Cardiac muscle cell (in vitro differentiated cells and primary cell): ENCODE results near the gene TMEM121. TPM values are rescaled to one million over a fixed set of nuclear protein-coding genes. Genes with fewer than 3 reads are reported as not detected.

Source experiments
- DNase-seq, 2 donors: peaks; one replicate each; pipeline versions ENCODE4 v3.0.0 to v3.0.0-alpha.2; 2010 to 2017; ENCODE audit warnings: low read depth in 1 of 2, low spot score in 1 of 2
- H3K27ac ChIP-seq: fragments of 200-600 bp; sonication (generic); 2 replicates; pipeline ENCODE4 v1.5.1; 2016
- H3K27me3 ChIP-seq: fragments of 200-600 bp; sonication (generic); 2 replicates; pipeline ENCODE4 v1.6.0; 2016; ENCODE audit warnings: control low read depth
- H3K36me3 ChIP-seq: fragments of 200-600 bp; sonication (generic); 2 replicates; pipeline ENCODE4 v1.5.1; 2016; ENCODE audit warnings: control low read depth
- H3K4me1 ChIP-seq: fragments of 200-600 bp; sonication (generic); 2 replicates; pipeline ENCODE4 v1.8.1; 2017; ENCODE audit warnings: low read depth, mild to moderate bottlenecking, mixed run types
- H3K4me3 ChIP-seq: fragments of 200-600 bp; sonication (generic); 2 replicates; pipeline ENCODE4 v1.5.1; 2016; ENCODE audit warnings: mild to moderate bottlenecking
- H3K9me3 ChIP-seq: fragments of 200-600 bp; sonication (generic); 2 replicates; pipeline ENCODE4 v1.5.1; 2017; ENCODE audit warnings: low read depth, mild to moderate bottlenecking, control low read depth
- polyA plus RNA-seq: library from polyadenylated mRNA; unstranded; fragments of >200 nt; fragmentation: Nextera tagmentation; extraction: Ambion mirVana; gene quantifications from 2 replicates; pipeline ENCODE4 v1.2.1, GENCODE V29; 2016
- total RNA-seq: library from RNA; depleted of rRNA; stranded (reverse); fragments of >200 nt; gene quantifications from 2 replicates; pipeline ENCODE4 v1.2.3, GENCODE V29; 2016
- TF ChIP-seq, protein P1 (sequence below): IDR thresholded peaks from 2 replicates; pipeline ENCODE4 v1.5.1; 2012; ENCODE audit warnings: low read depth, mild to moderate bottlenecking, low read length

TMEM121 gene
- total and polyA plus RNA-seq, 2 experiments from 2014 or later: 4.4 to 8.8 TPM

DNA sequence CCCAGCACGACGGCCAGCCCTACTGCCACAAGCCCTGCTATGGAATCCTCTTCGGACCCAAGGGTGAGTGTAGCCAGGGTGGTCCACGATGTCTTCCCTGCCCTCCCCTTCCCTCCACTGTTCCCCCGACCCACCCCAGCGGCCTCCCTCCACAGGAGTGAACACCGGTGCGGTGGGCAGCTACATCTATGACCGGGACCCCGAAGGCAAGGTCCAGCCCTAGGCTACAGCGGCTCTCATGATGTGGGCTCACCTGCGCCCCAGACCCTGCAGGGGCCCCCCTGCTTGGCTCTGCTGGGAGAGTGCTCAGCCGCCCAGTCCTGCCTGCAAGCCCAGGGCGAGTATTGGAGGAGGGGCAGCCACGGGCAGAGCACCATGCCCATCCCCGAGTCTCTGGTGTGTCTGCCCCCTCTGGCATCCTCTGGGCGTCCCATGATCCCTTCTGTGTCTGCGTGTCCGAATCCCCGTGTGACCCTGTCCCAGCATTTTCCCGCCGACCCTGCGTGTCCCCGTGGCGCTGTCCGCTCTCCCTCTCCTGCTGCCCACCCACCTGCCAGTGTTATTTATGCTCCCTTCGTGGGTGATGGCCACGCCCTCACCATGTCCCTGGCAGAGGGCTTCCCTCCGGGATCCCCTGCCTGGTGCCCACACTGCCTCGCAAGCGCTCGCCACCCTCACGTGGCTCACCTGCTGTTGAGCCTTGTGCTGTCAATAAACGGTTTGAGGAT is 46.8 kb upstream of the TMEM121 start:
- H3K4me1 ChIP-seq: peaks cover 61% of the 10 kb centered on the region
- TF ChIP-seq, protein P1, sequence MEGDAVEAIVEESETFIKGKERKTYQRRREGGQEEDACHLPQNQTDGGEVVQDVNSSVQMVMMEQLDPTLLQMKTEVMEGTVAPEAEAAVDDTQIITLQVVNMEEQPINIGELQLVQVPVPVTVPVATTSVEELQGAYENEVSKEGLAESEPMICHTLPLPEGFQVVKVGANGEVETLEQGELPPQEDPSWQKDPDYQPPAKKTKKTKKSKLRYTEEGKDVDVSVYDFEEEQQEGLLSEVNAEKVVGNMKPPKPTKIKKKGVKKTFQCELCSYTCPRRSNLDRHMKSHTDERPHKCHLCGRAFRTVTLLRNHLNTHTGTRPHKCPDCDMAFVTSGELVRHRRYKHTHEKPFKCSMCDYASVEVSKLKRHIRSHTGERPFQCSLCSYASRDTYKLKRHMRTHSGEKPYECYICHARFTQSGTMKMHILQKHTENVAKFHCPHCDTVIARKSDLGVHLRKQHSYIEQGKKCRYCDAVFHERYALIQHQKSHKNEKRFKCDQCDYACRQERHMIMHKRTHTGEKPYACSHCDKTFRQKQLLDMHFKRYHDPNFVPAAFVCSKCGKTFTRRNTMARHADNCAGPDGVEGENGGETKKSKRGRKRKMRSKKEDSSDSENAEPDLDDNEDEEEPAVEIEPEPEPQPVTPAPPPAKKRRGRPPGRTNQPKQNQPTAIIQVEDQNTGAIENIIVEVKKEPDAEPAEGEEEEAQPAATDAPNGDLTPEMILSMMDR: no peak
- no peak for DNase-seq
- peak overlapping the region; percentile 87 for H3K27ac ChIP-seq
- no peaks in the 10 kb centered on the region for H3K9me3 ChIP-seq
- H3K36me3 ChIP-seq: peaks cover 8% of the 10 kb centered on the region
- no peak overlapping the region for H3K4me3 ChIP-seq
- H3K27me3 ChIP-seq: peaks cover 14% of the 10 kb centered on the region

DNA sequence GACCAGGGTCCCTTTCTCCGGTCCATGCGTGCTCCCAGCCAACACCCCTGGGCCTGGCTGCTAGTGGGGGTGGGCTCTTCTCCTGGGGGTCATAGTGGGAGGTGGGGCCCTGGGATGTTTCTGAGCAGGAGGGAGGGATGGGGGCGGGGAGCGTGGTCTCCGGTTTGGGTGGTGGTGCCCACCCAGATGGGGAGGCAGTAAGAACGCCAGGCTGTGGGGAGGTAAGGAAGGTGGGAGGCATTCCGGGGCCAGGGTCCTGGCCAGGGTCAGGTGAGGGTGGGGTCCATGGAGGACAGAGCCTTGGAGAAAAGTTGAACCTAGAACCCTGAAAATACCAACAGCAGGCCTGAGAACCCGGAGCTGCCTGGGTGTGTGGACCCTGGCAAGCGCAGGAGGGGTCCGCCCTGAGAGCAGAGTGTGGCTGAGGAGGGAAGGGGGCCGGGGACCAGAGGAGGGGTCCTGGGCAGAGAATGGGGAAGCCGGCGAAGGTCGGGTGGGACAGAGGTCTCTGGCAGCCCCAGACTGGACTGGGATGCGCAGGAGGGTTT is 46.1 kb upstream of the TMEM121 start:
- peaks cover 8% of the 10 kb centered on the region for H3K36me3 ChIP-seq
- peaks cover 14% of the 10 kb centered on the region for H3K27me3 ChIP-seq
- DNase-seq: no peak
- TF ChIP-seq, protein P1: no peak
- peak overlapping the region; percentile 71 for H3K27ac ChIP-seq
- no peaks in the 10 kb centered on the region for H3K9me3 ChIP-seq
- peaks cover 68% of the 10 kb centered on the region for H3K4me1 ChIP-seq
- H3K4me3 ChIP-seq: no peak overlapping the region

DNA sequence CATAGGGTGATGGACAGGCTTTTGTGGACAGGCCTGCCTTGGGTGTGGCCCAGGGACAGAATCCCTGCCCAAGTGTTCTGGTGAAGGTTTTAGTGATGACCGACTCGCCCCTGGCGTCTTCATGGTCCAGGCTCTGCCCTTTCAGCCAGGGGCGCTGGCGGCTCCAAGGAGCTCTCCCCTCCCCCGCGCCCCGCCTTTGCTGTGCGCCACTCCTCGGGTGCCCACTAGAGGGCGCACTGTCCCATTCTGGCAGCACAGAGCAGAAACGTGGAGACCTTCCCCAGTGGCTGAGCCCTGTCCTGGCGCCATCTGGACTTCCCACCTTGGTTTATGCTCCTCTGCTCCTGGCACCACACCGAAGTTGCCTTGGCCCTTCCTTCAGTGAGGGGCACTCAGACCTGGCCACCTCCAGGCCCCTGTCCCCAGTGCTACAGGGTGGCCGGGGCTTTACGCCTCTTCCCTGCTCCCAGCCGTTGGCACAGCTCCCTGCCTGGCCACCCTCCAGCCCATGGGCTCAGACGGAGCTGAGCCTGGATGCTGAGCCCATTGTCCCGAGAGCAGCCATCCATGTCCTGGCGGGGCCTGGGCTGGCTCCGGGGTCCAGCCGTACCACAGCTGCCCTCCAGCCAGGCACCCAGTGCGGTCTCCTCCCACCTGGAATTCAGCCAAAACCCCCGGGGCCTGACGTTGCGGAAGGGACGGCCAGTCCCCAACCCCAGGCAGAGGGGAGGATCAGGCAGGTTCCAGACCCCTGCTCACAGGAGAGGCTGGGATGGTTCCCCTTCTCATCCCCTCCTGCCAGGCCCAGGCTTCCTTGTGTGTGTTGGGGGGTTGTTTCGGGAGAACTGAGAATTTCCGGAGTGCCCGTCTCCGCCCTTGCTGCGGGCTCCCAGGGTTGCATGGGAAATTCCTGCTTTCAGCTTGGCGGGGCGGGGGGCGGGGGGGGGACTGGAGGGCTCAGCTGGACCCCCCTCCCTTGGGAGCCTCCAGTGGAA is 45.3 kb upstream of the TMEM121 start:
- no peak overlapping the region for H3K4me3 ChIP-seq
- peak overlapping the region; percentile 71 for H3K27ac ChIP-seq
- TF ChIP-seq, protein P1: peak; percentile 99
- DNase-seq: peak; percentile 93
- peaks cover 14% of the 10 kb centered on the region for H3K27me3 ChIP-seq
- H3K9me3 ChIP-seq: no peaks in the 10 kb centered on the region
- H3K36me3 ChIP-seq: peaks cover 8% of the 10 kb centered on the region
- peaks cover 75% of the 10 kb centered on the region for H3K4me1 ChIP-seq

DNA sequence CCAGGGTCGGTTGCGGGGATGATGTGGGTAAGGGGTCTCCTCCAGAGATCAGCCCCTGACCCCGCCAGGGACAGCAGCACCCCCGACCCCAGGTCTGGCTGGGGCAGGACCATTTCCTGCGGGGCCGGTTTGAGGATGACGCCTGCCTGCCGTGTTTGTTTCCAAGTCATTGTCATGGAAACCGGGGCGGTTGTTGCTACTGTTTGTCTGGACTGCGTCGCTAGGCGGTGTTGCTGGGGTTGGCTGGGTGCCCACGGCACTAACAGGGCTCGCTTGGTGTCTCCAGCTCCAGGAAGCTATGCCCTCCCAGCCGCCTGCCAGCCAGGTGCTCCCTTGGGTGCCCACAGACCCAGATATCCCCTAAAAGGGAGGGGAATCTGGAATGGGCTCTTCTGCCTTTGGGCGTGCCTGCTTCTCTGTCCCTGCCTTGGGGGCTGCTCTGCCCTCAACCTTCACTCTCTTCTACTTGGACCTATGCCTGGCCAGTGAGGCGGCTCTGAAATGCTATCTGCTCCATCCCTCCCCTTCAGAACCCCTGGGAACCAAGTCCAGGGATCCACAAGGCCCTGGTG is 44.4 kb upstream of the TMEM121 start:
- H3K9me3 ChIP-seq: no peaks in the 10 kb centered on the region
- peak overlapping the region; percentile 28 for H3K27ac ChIP-seq
- peaks cover 69% of the 10 kb centered on the region for H3K4me1 ChIP-seq
- H3K27me3 ChIP-seq: peaks cover 14% of the 10 kb centered on the region
- DNase-seq: peak in 1 of 2 donors; percentile 98
- TF ChIP-seq, protein P1: peak; percentile 37
- H3K4me3 ChIP-seq: no peak overlapping the region
- peaks cover 8% of the 10 kb centered on the region for H3K36me3 ChIP-seq

DNA sequence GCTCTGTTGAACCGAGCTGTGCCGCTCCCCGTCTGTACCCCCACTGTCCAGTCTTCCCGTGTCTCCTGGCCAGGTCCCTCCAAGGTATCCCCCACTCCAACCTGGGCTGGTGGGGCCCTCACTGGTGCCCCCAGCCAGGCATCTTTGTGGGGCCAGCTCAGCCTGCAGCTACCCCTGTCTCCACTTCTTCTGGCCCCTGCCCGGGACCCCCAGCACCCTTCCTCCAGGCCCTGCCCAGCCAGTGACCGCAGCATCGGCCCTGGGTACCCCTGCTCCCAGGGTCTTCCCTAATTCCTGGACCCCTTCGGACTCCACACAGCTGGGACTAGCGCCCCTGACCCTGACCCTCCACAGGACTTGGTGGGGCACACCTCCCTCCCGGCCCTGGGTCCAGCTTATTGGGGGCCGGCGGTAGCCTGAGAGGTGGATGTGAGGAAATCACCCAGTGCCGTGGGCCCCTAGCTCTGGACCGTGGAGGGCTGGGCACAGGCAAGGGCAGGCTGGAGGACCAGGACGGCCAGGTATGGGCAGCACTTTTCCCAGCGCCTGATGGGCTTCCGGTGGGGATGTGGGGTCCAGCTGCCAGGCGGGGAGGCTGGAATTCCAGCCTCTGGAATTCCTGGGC is 43.8 kb upstream of the TMEM121 start:
- Histone ChIP-seq H3K36me3 (peaks cover 8% of the 10 kb centered on the region), H3K9me3 (no peaks in the 10 kb centered on the region), H3K4me3 (no peak overlapping the region), H3K27me3 (peaks cover 14% of the 10 kb centered on the region), H3K27ac (peak overlapping the region; percentile 63), H3K4me1 (peaks cover 66% of the 10 kb centered on the region)
- DNase-seq: no peak
- TF ChIP-seq, protein P1: no peak
